Natural killer cell (primary cell): Measurements from ENCODE around the gene ACOT7. TPM values are rescaled to one million over a fixed set of nuclear protein-coding genes. Genes with fewer than 3 reads are reported as not detected.
A peak's percentile ranks its signal among the peaks of the same experiment; 100 is the strongest.

Source experiments
- ATAC-seq, 3 donors: fragments of 150-1000 bp in 2 of 3; fragments of 200-7000 bp in 1 of 3; cut with Tn5 transposase; 1 replicate in 1 of 3; 2 replicates in 2 of 3; pipeline ENCODE4 v1.10.0; 2021; ENCODE audit warnings: mild to moderate bottlenecking in 2 of 3, moderate library complexity in 2 of 3
- DNase-seq, 2 donors: peaks; one replicate each; pipeline versions ENCODE4 v3.0.0 to v3.0.0-alpha.2; 2013 to 2021; ENCODE audit warnings: mixed read lengths in 1 of 2
- H3K27ac ChIP-seq: one replicate; pipeline ENCODE4 v1.5.1; 2013; ENCODE audit warnings: mild to moderate bottlenecking, low read length
- H3K27me3 ChIP-seq: one replicate; pipeline ENCODE4 v1.6.1; 2013; ENCODE audit warnings: low read length; ENCODE audit not compliant: control insufficient read depth, insufficient read depth
- H3K36me3 ChIP-seq: one replicate; pipeline ENCODE4 v1.6.1; 2013; ENCODE audit warnings: low read length; ENCODE audit not compliant: control insufficient read depth, insufficient read depth
- H3K4me1 ChIP-seq: one replicate; pipeline ENCODE4 v1.6.1; 2013; ENCODE audit warnings: low read length; ENCODE audit not compliant: control insufficient read depth, insufficient read depth
- H3K4me3 ChIP-seq: one replicate; pipeline ENCODE4 v1.5.1; 2013; ENCODE audit warnings: low read length
- H3K9me3 ChIP-seq: one replicate; pipeline ENCODE4 v1.6.1; 2013; ENCODE audit warnings: low read length; ENCODE audit not compliant: control insufficient read depth, insufficient read depth
- H3K27ac Mint-ChIP-seq, 2 donors: one replicate each; pipeline ENCODE4 v1.8.0; 2022; ENCODE audit warnings: mild to moderate bottlenecking in 2 of 2, mixed read lengths in 2 of 2, moderate library complexity in 1 of 2
- H3K27me3 Mint-ChIP-seq, 2 donors: one replicate each; pipeline ENCODE4 v1.8.0; 2022; ENCODE audit warnings: low read depth in 2 of 2, mixed read lengths in 2 of 2
- H3K36me3 Mint-ChIP-seq: one replicate; pipeline ENCODE4 v1.8.0; 2022; ENCODE audit warnings: mixed read lengths
- H3K4me1 Mint-ChIP-seq, 2 donors: one replicate each; pipeline ENCODE4 v1.8.0; 2022; ENCODE audit warnings: mixed read lengths in 2 of 2
- H3K4me3 Mint-ChIP-seq: one replicate; pipeline ENCODE4 v1.8.0; 2022; ENCODE audit warnings: mild to moderate bottlenecking, moderate library complexity, mixed read lengths
- H3K9me3 Mint-ChIP-seq, 2 donors: one replicate each; pipeline ENCODE4 v1.8.0; 2022; ENCODE audit warnings: mixed read lengths in 2 of 2
- WGBS: methylation state at CpG from one replicate; pipeline ENCODE4 v1.1.7; 2013; ENCODE audit warnings: missing lambda C conversion rate; ENCODE audit not compliant: insufficient coverage; 5-methylcytosine and 5-hydroxymethylcytosine counted together
- intact Hi-C: fragments of 100-400 bp; cut with micrococcal nuclease; formaldehyde crosslinking; loops from one replicate; pipeline ENCODE4 v1.14.2; 2022
- total RNA-seq, 4 donors: library from RNA; stranded (reverse); fragments of 120-200 nt in 1 of 4; gene quantifications; one replicate each; pipeline versions ENCODE4 v1.2.3 to v1.2.4, GENCODE V29; 2013 to 2022
- TF ChIP-seq, protein P1 (sequence below): fragments of 200-600 bp; IDR thresholded peaks from one replicate; pipeline ENCODE4 v1.8.0; 2022; ENCODE audit warnings: antibody characterized with exemption

The ACOT7 gene
- total RNA-seq, 3 donors from 2014 or later (not counting 1 experiment from before 2014, with no cell fraction given) = 11.5 to 16.9 (median 15.4) TPM

DNA sequence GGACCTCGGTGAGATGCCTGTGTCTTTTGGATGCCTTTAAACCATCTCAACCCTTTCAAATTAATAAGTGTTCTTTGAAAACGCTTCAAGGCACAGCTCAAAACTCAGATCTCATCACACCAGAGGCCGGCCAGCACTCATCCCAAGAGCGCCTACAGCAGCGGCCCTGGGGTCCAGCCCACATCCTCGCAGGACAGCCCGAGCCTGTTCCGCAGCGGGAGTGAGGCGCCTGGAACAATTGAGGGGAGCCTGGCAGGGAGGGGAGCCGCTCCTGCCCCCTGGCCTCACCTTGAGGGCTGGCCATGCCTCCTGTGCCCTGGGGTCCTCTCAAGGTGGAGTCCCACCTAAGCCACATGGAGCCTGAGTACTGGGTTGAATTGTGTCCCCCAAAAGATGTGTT is 37.9 kb downstream of the ACOT7 start:
- ATAC-seq (no peak), DNase-seq (no peak)
- Mint-ChIP-seq H3K4me3 (no peak overlapping the region), H3K9me3 (no peaks in the 10 kb centered on the region), H3K36me3 (no peaks in the 10 kb centered on the region), H3K4me1 (peaks cover 6 to 37% of the 10 kb centered on the region in 2 donors), H3K27ac (no peak overlapping the region), H3K27me3 (no peaks in the 10 kb centered on the region)
- Histone ChIP-seq H3K4me1 (peaks cover 35% of the 10 kb centered on the region), H3K27me3 (no peaks in the 10 kb centered on the region), H3K36me3 (no peaks in the 10 kb centered on the region), H3K9me3 (no peaks in the 10 kb centered on the region), H3K27ac (no peak overlapping the region), H3K4me3 (no peak overlapping the region)
- intact Hi-C loops = no loop called here
- WGBS = 95% methylated on average over 11 of the region's 11 CpGs
- TF ChIP-seq, protein P1, sequence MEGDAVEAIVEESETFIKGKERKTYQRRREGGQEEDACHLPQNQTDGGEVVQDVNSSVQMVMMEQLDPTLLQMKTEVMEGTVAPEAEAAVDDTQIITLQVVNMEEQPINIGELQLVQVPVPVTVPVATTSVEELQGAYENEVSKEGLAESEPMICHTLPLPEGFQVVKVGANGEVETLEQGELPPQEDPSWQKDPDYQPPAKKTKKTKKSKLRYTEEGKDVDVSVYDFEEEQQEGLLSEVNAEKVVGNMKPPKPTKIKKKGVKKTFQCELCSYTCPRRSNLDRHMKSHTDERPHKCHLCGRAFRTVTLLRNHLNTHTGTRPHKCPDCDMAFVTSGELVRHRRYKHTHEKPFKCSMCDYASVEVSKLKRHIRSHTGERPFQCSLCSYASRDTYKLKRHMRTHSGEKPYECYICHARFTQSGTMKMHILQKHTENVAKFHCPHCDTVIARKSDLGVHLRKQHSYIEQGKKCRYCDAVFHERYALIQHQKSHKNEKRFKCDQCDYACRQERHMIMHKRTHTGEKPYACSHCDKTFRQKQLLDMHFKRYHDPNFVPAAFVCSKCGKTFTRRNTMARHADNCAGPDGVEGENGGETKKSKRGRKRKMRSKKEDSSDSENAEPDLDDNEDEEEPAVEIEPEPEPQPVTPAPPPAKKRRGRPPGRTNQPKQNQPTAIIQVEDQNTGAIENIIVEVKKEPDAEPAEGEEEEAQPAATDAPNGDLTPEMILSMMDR = no peak

DNA sequence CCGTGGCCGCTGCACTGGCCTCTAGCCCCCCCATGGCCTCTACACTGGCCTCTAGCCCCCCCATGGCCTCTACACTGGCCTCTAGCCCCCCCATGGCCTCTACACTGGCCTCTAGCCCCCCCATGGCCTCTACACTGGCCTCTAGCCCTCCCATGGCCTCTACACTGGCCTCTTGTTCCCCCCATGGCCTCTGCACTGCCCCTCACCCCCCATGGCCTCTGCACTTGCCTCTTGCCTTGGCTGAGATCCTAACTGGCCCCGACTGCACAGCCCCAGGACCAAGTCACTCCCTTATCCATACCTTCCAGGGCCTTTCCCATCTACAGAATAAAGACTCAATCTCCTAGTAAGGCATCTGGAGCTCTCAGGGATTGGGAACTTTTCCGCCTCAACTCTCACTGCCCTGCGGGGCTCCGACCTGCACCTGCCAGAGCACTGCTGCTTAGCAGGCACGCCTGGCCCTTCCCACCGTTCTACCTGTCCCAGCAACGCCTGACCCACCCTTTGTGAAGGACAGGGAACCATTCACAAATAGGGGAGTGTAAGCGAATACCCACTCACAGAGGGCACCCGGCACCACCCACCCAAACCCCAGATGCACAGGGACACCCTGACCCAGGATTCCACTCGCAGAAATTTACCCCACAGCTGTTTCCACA is 38.8 kb downstream of the ACOT7 start:
- no peak overlapping the region for H3K4me3 Mint-ChIP-seq
- no peaks in the 10 kb centered on the region for H3K9me3 Mint-ChIP-seq
- no peaks in the 10 kb centered on the region for H3K27me3 Mint-ChIP-seq
- no peak for DNase-seq
- intact Hi-C loops = no loop called here
- no peak for ATAC-seq
- no peaks in the 10 kb centered on the region for H3K9me3 ChIP-seq
- WGBS = 97% methylated on average over 12 of the region's 12 CpGs
- no peaks in the 10 kb centered on the region for H3K36me3 ChIP-seq
- no peak overlapping the region for H3K4me3 ChIP-seq
- H3K36me3 Mint-ChIP-seq = no peaks in the 10 kb centered on the region
- no peaks in the 10 kb centered on the region for H3K27me3 ChIP-seq
- peaks cover 6 to 32% of the 10 kb centered on the region in 2 donors for H3K4me1 Mint-ChIP-seq
- TF ChIP-seq, protein P1 = no peak
- no peak overlapping the region for H3K27ac ChIP-seq
- H3K27ac Mint-ChIP-seq = peak overlapping the region in 1 of 2 donors; percentile 48
- peaks cover 35% of the 10 kb centered on the region for H3K4me1 ChIP-seq

DNA sequence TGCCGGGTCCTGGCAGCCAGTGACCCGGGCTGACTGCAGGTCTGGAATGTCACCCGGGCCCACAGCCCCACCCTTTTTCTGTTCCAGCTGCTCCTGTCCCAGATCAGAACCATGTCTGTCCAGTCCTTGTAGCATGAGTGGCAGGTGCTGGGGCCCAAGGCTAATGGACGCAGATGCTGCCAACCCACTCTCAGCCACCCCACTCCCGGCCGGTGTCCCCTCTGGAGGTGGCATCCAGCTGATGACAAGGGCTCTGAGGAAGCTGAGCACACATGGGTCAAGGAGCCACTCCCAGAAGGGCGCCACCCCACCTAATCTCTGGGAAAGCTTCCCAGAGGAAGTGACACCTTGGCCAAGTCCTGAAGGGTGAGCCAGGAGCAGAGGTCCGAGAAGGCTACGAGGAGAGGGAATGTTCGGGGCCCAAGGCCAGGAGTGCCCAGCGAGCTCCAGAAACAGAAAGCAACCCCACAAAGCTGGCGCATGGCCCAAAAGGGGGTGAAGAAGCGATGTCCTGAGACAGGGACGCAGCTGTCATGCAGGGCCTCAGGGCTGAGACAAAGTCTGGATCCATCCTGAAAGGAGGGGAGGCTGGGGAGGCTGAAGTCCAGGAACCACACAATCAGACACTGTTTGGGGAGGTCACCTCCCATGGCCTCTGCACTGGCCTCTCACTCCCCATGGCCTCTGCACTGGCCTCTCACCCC is 39.5 kb downstream of the ACOT7 start:
- Mint-ChIP-seq H3K36me3 (no peaks in the 10 kb centered on the region), H3K9me3 (no peaks in the 10 kb centered on the region), H3K4me1 (peaks cover 8 to 32% of the 10 kb centered on the region in 2 donors), H3K27me3 (no peaks in the 10 kb centered on the region), H3K27ac (no peak overlapping the region), H3K4me3 (no peak overlapping the region)
- Histone ChIP-seq H3K4me3 (no peak overlapping the region), H3K36me3 (no peaks in the 10 kb centered on the region), H3K9me3 (no peaks in the 10 kb centered on the region), H3K27ac (no peak overlapping the region), H3K4me1 (peaks cover 35% of the 10 kb centered on the region), H3K27me3 (no peaks in the 10 kb centered on the region)
- WGBS = 93% methylated on average over 14 of the region's 14 CpGs
- DNase-seq = no peak
- ATAC-seq = no peak
- TF ChIP-seq, protein P1 = no peak
- intact Hi-C loops = no loop called here
